Measurements from ENCODE around the gene STK39. TPM values are rescaled to one million over a fixed set of nuclear protein-coding genes. Genes with fewer than 3 reads are reported as not detected.

STK39 gene
- total RNA-seq, 2 experiments from 2014 or later = 43.1 TPM

GRCh38 chr2:167966937-167967913 lies 280.2 kb downstream of the STK39 start:
- Mint-ChIP-seq H3K9me3 (peaks cover 2% of the 10 kb centered on the region), H3K27me3 (ENCODE audit: low read depth) (no peaks in the 10 kb centered on the region), H3K27ac (no peak overlapping the region), H3K4me3 (no peak overlapping the region), H3K4me1 (ENCODE audit: low read depth) (peaks cover 5% of the 10 kb centered on the region), H3K36me3 (ENCODE audit: low read depth) (peaks cover 41% of the 10 kb centered on the region)
- CTCF ChIA-PET = interaction anchor here (0.5 to 3.3 kb wide), 2 partner anchors 69 to 152 kb away, joined by 5 to 20 read pairs; no protein-coding TSS in a partner anchor
- DNase-seq = no peak
- intact Hi-C loops (cut with micrococcal nuclease) = no loop called here

- peaks cover 42% of the 10 kb centered on the region for H3K36me3 Mint-ChIP-seq (ENCODE audit: low read depth)
- peaks cover 5% of the 10 kb centered on the region for H3K4me1 Mint-ChIP-seq (ENCODE audit: low read depth)
- CTCF ChIA-PET = interaction anchor here (3.3 kb wide), 1 partner anchor 154 kb away, joined by 20 read pairs; no protein-coding TSS in a partner anchor
- H3K27ac Mint-ChIP-seq = no peak overlapping the region
- intact Hi-C loops (cut with micrococcal nuclease) = loop anchor here (1.0 kb wide), 1 partner anchor 153 kb away; no protein-coding TSS in a partner anchor
- DNase-seq = no peak
- H3K9me3 Mint-ChIP-seq = no peaks in the 10 kb centered on the region
- H3K4me3 Mint-ChIP-seq = no peak overlapping the region
- H3K27me3 Mint-ChIP-seq (ENCODE audit: low read depth) = no peaks in the 10 kb centered on the region
These were observed 281.3 kb downstream of the STK39 start for GRCh38 chr2:167965907-167966761.

GRCh38 chr2:167964650-167965413 lies 282.6 kb downstream of the STK39 start:
- CTCF ChIA-PET = interaction anchor here (3.3 kb wide), 1 partner anchor 155 kb away, joined by 20 read pairs; no protein-coding TSS in a partner anchor
- H3K9me3 Mint-ChIP-seq = no peaks in the 10 kb centered on the region
- intact Hi-C loops (cut with micrococcal nuclease) = loop anchor here (1.0 kb wide), 1 partner anchor 154 kb away; no protein-coding TSS in a partner anchor
- H3K4me1 Mint-ChIP-seq (ENCODE audit: low read depth) = peaks cover 5% of the 10 kb centered on the region
- H3K27me3 Mint-ChIP-seq (ENCODE audit: low read depth) = no peaks in the 10 kb centered on the region
- H3K36me3 Mint-ChIP-seq (ENCODE audit: low read depth) = peaks cover 37% of the 10 kb centered on the region
- H3K27ac Mint-ChIP-seq = no peak overlapping the region
- DNase-seq = no peak
- no peak overlapping the region for H3K4me3 Mint-ChIP-seq

GRCh38 chr2:167963899-167964649 lies 283.3 kb downstream of the STK39 start:
- peaks cover 41% of the 10 kb centered on the region for H3K36me3 Mint-ChIP-seq (ENCODE audit: low read depth)
- no peak overlapping the region for H3K27ac Mint-ChIP-seq
- intact Hi-C loops (cut with micrococcal nuclease) = no loop called here
- H3K4me1 Mint-ChIP-seq (ENCODE audit: low read depth) = peaks cover 5% of the 10 kb centered on the region
- CTCF ChIA-PET = interaction anchor here (3.3 kb wide), 1 partner anchor 156 kb away, joined by 20 read pairs; no protein-coding TSS in a partner anchor
- H3K4me3 Mint-ChIP-seq = no peak overlapping the region
- DNase-seq = no peak
- no peaks in the 10 kb centered on the region for H3K9me3 Mint-ChIP-seq
- no peaks in the 10 kb centered on the region for H3K27me3 Mint-ChIP-seq (ENCODE audit: low read depth)

GRCh38 chr2:167962436-167963226 lies 284.8 kb downstream of the STK39 start:
- Mint-ChIP-seq H3K4me3 (no peak overlapping the region), H3K27ac (no peak overlapping the region), H3K4me1 (ENCODE audit: low read depth) (peaks cover 5% of the 10 kb centered on the region), H3K9me3 (no peaks in the 10 kb centered on the region), H3K27me3 (ENCODE audit: low read depth) (no peaks in the 10 kb centered on the region), H3K36me3 (ENCODE audit: low read depth) (peaks cover 50% of the 10 kb centered on the region)
- intact Hi-C loops (cut with micrococcal nuclease) = no loop called here
- CTCF ChIA-PET = interaction anchor here (1.0 kb wide), 1 partner anchor 157 kb away, joined by 3 read pairs; no protein-coding TSS in a partner anchor
- no peak for DNase-seq

- intact Hi-C loops (cut with micrococcal nuclease) = no loop called here
- CTCF ChIA-PET = interaction anchor here (1.0 kb wide), 1 partner anchor 158 kb away, joined by 3 read pairs; no protein-coding TSS in a partner anchor
- Mint-ChIP-seq H3K4me3 (no peak overlapping the region), H3K27ac (no peak overlapping the region), H3K27me3 (ENCODE audit: low read depth) (no peaks in the 10 kb centered on the region), H3K9me3 (no peaks in the 10 kb centered on the region), H3K36me3 (ENCODE audit: low read depth) (peaks cover 55% of the 10 kb centered on the region), H3K4me1 (ENCODE audit: low read depth) (peaks cover 5% of the 10 kb centered on the region)
- no peak for DNase-seq
These were observed 285.8 kb downstream of the STK39 start for GRCh38 chr2:167961536-167962048.

GRCh38 chr2:167960089-167960747 lies 287.2 kb downstream of the STK39 start:
- Mint-ChIP-seq H3K27me3 (ENCODE audit: low read depth) (no peaks in the 10 kb centered on the region), H3K36me3 (ENCODE audit: low read depth) (peaks cover 55% of the 10 kb centered on the region), H3K27ac (no peak overlapping the region), H3K4me3 (no peak overlapping the region), H3K4me1 (ENCODE audit: low read depth) (no peaks in the 10 kb centered on the region), H3K9me3 (no peaks in the 10 kb centered on the region)
- DNase-seq = no peak
- intact Hi-C loops (cut with micrococcal nuclease) = no loop called here
- CTCF ChIA-PET = no interaction called here

- peaks cover 39% of the 10 kb centered on the region for H3K36me3 Mint-ChIP-seq (ENCODE audit: low read depth)
- H3K9me3 Mint-ChIP-seq = no peaks in the 10 kb centered on the region
- H3K4me3 Mint-ChIP-seq = no peak overlapping the region
- intact Hi-C loops (cut with micrococcal nuclease) = no loop called here
- no peaks in the 10 kb centered on the region for H3K27me3 Mint-ChIP-seq (ENCODE audit: low read depth)
- CTCF ChIA-PET = interaction anchor here (0.6 kb wide), 1 partner anchor 1974 kb away, joined by 3 read pairs; no protein-coding TSS in a partner anchor
- DNase-seq = no peak
- H3K4me1 Mint-ChIP-seq (ENCODE audit: low read depth) = no peaks in the 10 kb centered on the region
- H3K27ac Mint-ChIP-seq = no peak overlapping the region
These were observed 289.7 kb downstream of the STK39 start for GRCh38 chr2:167957662-167958061.

GRCh38 chr2:167955264-167955906 lies 292.0 kb downstream of the STK39 start:
- CTCF ChIA-PET = interaction anchor here (0.6 kb wide), 1 partner anchor 20 kb away, joined by 4 read pairs; no protein-coding TSS in a partner anchor
- Mint-ChIP-seq H3K36me3 (ENCODE audit: low read depth) (peaks cover 24% of the 10 kb centered on the region), H3K27me3 (ENCODE audit: low read depth) (no peaks in the 10 kb centered on the region), H3K9me3 (no peaks in the 10 kb centered on the region), H3K4me3 (no peak overlapping the region), H3K27ac (no peak overlapping the region), H3K4me1 (ENCODE audit: low read depth) (no peaks in the 10 kb centered on the region)
- no peak for DNase-seq
- intact Hi-C loops (cut with micrococcal nuclease) = no loop called here

Data from activated naive CD4-positive, alpha-beta T cell treated with anti-CD3 and anti-CD28 coated beads for 36 hours (primary cell).